OCI-LY7 (cell line): ENCODE measurements around the gene ASCC1. TPM values are rescaled to one million over a fixed set of nuclear protein-coding genes. Genes with fewer than 3 reads are reported as not detected.

ENCODE experiments used
- BruUV-seq: library from RNA; stranded (reverse); fragments of 400-500 nt; replicated peaks from 2 replicates; lab custom pipeline; 2021; lab: Mats Ljungman, UMichigan
- CTCF ChIA-PET: fragments of 300-600 bp; sonication (Branson Sonifier 250); formaldehyde crosslinking; loops from one replicate; lab custom pipeline; 2022; ENCODE audit warnings: antibody characterized with exemption; ENCODE audit not compliant: unreplicated experiment; lab: Charles Lee
- POLR2A ChIA-PET: fragments of 300-600 bp; sonication (Branson Sonifier 250); formaldehyde crosslinking; loops from one replicate; lab custom pipeline; 2022; ENCODE audit warnings: antibody characterized with exemption; lab: Charles Lee
- DNase-seq: peaks from one replicate; pipeline ENCODE4 v3.0.0-alpha.2; 2015; ENCODE audit warnings: low spot score
- H2AFZ ChIP-seq: fragments of 200-600 bp; sonication (generic), shearing (Covaris generic); 2 replicates; pipeline ENCODE4 v1.6.1; 2014; ENCODE audit warnings: mild to moderate bottlenecking, antibody characterized with exemption, low read length, moderate library complexity
- H3K27ac ChIP-seq: fragments of 200-600 bp; sonication (generic); 2 replicates; pipeline ENCODE4 v1.5.1; 2014; ENCODE audit warnings: mixed run types, low read depth, mild to moderate bottlenecking, moderate library complexity, low read length, inconsistent platforms; ENCODE audit not compliant: poor library complexity, severe bottlenecking
- H3K36me3 ChIP-seq: fragments of 200-600 bp; sonication (generic); 2 replicates; pipeline ENCODE4 v1.6.1; 2014; ENCODE audit warnings: mild to moderate bottlenecking, antibody characterized with exemption, low read length, moderate library complexity, mixed read lengths; ENCODE audit not compliant: insufficient read depth
- H3K4me1 ChIP-seq: fragments of 200-600 bp; sonication (generic); 2 replicates; pipeline ENCODE4 v1.5.1; 2014; ENCODE audit warnings: mild to moderate bottlenecking, low read length; ENCODE audit not compliant: insufficient read depth, poor library complexity, severe bottlenecking
- H3K4me2 ChIP-seq: fragments of 200-600 bp; sonication (generic); 2 replicates; pipeline ENCODE4 v1.6.1; 2014; ENCODE audit warnings: mild to moderate bottlenecking, low read length
- H3K4me3 ChIP-seq: fragments of 200-600 bp; sonication (generic); 2 replicates; pipeline ENCODE4 v1.5.1; 2014; ENCODE audit warnings: mild to moderate bottlenecking, low read depth, low read length; ENCODE audit not compliant: poor library complexity, severe bottlenecking
- H3K79me2 ChIP-seq: fragments of 200-600 bp; sonication (generic); 2 replicates; pipeline ENCODE4 v1.6.1; 2016; ENCODE audit warnings: low read depth, mild to moderate bottlenecking, low read length, moderate library complexity, mixed read lengths; ENCODE audit not compliant: insufficient read depth
- H3K9me2 ChIP-seq: fragments of 200-600 bp; sonication (generic); 2 replicates; pipeline ENCODE4 v1.6.1; 2016; ENCODE audit warnings: mild to moderate bottlenecking, low read length, mixed read lengths; ENCODE audit not compliant: insufficient read depth
- H3K9me3 ChIP-seq: fragments of 200-600 bp; sonication (generic); 2 replicates; pipeline ENCODE4 v1.6.1; 2014; ENCODE audit warnings: mild to moderate bottlenecking, mixed run types, low read length, mixed read lengths
- H4K20me1 ChIP-seq: fragments of 200-600 bp; sonication (generic); 2 replicates; pipeline ENCODE4 v1.6.1; 2014; ENCODE audit warnings: mild to moderate bottlenecking, antibody characterized with exemption, low read length, moderate library complexity, mixed read lengths; ENCODE audit not compliant: insufficient read depth
- EZH2phosphoT487 ChIP-seq: fragments of 200-600 bp; sonication (generic); IDR thresholded peaks from 2 replicates; pipeline ENCODE4 v1.6.1; 2018; ENCODE audit warnings: low read depth, borderline replicate concordance, mild to moderate bottlenecking, mixed run types, antibody characterized with exemption, low read length, moderate library complexity, mixed read lengths
- intact Hi-C: fragments of 100-400 bp; cut with micrococcal nuclease; formaldehyde crosslinking; loops from one replicate; pipeline ENCODE4 v1.10.0; 2022; ENCODE audit not compliant: unreplicated experiment
- total RNA-seq, 2 experiments: library from RNA; depleted of rRNA in 1 of 2; stranded (reverse); fragments of >200 nt in 1 of 2; shearing (Covaris generic) in 1 of 2; gene quantifications; 2 replicates each; pipeline ENCODE4 v1.2.3, GENCODE V29; 2014 to 2022
- TF ChIP-seq, protein P1 (sequence below): fragments of 200-600 bp; sonication (generic); conservative IDR thresholded peaks from 2 replicates; pipeline ENCODE4 v1.5.1; 2014; ENCODE audit warnings: mild to moderate bottlenecking, antibody characterized with exemption, low read length, moderate library complexity, mixed read lengths

ASCC1 gene
- total RNA-seq, 2 experiments from 2014 or later = 27.1 to 59.9 TPM

DNA sequence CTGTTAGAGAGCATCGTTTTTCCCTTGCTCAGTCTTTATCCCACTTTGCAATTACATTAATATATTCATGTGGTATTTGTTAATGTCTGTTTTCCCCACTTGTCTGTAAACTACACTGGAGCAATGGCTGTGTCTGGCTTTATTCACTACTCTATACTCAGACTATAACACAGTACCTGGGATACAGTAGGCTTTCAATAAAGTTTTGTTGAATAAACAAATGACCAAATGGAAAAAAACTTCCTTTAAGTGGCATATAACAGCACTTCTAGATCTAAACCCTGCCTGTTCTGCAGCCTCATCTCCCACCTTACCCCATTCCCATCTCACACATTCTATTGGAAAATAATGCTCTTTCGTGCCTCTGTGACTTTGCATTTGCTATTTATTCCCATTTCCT is 70.4 kb downstream of the ASCC1 start:
- Histone ChIP-seq H3K4me1 (no peaks in the 10 kb centered on the region), H3K4me3 (no peak overlapping the region), H3K36me3 (no peaks in the 10 kb centered on the region), H3K4me2 (no peak overlapping the region), H3K9me2 (no peaks in the 10 kb centered on the region), H3K79me2 (no peaks in the 10 kb centered on the region), H3K9me3 (no peaks in the 10 kb centered on the region), H2AFZ (no peak overlapping the region), H3K27ac (no peak overlapping the region), H4K20me1 (no peaks in the 10 kb centered on the region)
- intact Hi-C loops = no loop called here
- DNase-seq = no peak
- TF ChIP-seq, protein P1, sequence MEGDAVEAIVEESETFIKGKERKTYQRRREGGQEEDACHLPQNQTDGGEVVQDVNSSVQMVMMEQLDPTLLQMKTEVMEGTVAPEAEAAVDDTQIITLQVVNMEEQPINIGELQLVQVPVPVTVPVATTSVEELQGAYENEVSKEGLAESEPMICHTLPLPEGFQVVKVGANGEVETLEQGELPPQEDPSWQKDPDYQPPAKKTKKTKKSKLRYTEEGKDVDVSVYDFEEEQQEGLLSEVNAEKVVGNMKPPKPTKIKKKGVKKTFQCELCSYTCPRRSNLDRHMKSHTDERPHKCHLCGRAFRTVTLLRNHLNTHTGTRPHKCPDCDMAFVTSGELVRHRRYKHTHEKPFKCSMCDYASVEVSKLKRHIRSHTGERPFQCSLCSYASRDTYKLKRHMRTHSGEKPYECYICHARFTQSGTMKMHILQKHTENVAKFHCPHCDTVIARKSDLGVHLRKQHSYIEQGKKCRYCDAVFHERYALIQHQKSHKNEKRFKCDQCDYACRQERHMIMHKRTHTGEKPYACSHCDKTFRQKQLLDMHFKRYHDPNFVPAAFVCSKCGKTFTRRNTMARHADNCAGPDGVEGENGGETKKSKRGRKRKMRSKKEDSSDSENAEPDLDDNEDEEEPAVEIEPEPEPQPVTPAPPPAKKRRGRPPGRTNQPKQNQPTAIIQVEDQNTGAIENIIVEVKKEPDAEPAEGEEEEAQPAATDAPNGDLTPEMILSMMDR = no peak
- TF ChIP-seq EZH2phosphoT487 = no peak
- BruUV-seq = no TSS peak
- ChIA-PET CTCF (no interaction called here), POLR2A (no interaction called here)

DNA sequence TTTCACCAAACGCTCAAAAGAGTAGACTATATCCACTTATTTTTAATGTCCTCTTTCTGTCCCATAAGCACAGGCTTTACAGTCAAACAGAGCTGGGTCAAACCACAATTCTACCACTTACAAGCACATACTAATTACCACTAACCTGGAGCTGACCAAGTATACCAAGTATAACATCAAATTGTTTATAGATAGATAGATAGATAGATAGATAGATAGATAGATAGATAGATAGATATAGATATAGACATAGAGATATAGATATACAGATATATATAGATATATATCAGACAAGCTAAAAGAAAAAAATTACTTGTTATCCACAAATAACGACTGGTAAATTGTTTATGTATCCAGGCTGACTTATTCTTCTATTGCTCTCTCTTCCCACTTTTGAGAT is 75.2 kb downstream of the ASCC1 start:
- ChIA-PET CTCF (no interaction called here), POLR2A (interaction anchor here (0.8 to 2.8 kb wide), 2 partner anchors 10 to 15 kb away, joined by 3 to 11 read pairs; no protein-coding TSS in a partner anchor)
- no peak for DNase-seq
- no peak for TF ChIP-seq EZH2phosphoT487
- TF ChIP-seq, protein P1 = no peak
- Histone ChIP-seq H3K4me2 (no peak overlapping the region), H2AFZ (no peak overlapping the region), H3K4me1 (no peaks in the 10 kb centered on the region), H3K36me3 (peaks cover 11% of the 10 kb centered on the region; the same call in 1 of the 2 replicates), H3K4me3 (no peak overlapping the region), H3K9me2 (no peaks in the 10 kb centered on the region), H3K79me2 (no peaks in the 10 kb centered on the region), H3K9me3 (no peaks in the 10 kb centered on the region), H4K20me1 (no peaks in the 10 kb centered on the region), H3K27ac (no peak overlapping the region)
- BruUV-seq = no TSS peak
- intact Hi-C loops = no loop called here

DNA sequence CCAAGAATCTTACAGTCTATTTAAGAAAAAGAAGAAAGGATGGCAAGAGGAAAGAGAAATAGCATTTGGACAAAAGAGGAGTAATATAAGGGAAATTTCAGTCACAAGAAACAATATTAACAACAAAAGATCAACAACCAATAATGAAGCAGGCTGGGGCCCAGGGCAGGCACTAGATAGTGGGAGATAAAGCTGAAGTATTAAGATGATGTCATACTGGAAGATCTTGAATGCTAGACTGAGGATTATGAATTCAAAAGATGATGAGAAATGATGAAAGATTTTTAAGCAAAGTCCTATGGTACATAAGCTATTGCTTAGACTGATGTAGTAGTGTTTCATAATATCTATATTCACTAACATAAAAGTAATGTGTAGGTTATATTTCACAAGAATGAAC is 75.9 kb downstream of the ASCC1 start:
- no peak overlapping the region for H2AFZ ChIP-seq
- no peaks in the 10 kb centered on the region for H4K20me1 ChIP-seq
- no peaks in the 10 kb centered on the region for H3K79me2 ChIP-seq
- CTCF ChIA-PET = no interaction called here
- BruUV-seq = no TSS peak
- POLR2A ChIA-PET = interaction anchor here (0.6 to 2.8 kb wide), 2 partner anchors 14 to 20 kb away, joined by 6 to 11 read pairs; no protein-coding TSS in a partner anchor
- no peak for DNase-seq
- H3K9me2 ChIP-seq = no peaks in the 10 kb centered on the region
- no peak overlapping the region for H3K27ac ChIP-seq
- peaks cover 6% of the 10 kb centered on the region for H3K4me1 ChIP-seq
- H3K4me2 ChIP-seq = no peak overlapping the region
- TF ChIP-seq, protein P1 = no peak
- TF ChIP-seq EZH2phosphoT487 = no peak
- no peaks in the 10 kb centered on the region for H3K9me3 ChIP-seq
- intact Hi-C loops = no loop called here
- H3K36me3 ChIP-seq = peaks cover 11% of the 10 kb centered on the region; the same call in 1 of the 2 replicates
- no peak overlapping the region for H3K4me3 ChIP-seq
